Measurements from ENCODE around the gene DBN1.
A peak's percentile ranks its signal among the peaks of the same experiment; 100 is the strongest.

DBN1 gene

DNA sequence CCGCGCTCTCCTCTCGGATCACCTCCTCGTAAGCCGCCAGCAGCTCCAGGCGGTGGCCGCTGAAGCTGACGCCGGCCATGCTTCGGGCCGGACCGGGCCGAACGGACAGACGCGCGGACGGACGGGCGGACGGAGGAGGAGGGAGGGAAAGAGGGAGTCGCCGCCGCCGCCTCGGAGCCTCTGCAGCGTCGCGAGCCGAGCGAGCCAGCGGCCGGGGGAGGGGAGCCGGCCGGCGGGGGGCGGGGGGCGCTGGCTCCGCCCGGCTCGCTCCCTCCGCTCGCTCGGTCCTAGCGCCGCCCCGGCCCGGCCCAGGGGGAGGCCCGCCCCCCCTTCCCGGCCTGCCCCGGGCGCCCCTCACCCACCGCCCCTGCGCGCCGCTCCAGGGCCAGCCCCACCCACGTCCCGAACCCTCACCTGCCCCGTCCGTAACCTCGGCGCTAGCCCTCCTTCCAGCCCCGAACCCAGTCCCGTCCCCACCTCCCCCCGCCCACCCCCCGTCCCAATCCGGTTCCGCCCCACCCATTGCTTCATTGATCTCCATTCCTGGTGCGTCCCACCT lies at the start of gene DBN1:
Gene DBN1 (minus strand): TSS at position 192 of the 559 bp plus-strand sequence. CDS start 113 bp downstream, at position 79.
- H3K4me3 ChIP-seq (ENCODE audit: control insufficient read depth, low read depth, low read length), result peak within 1 kb of the TSS; percentile 92
- DNase-seq (ENCODE audit: low read depth), result no peak
- TF ChIP-seq CTCF (IDR thresholded peaks at IDR 0.05; ENCODE audit: control insufficient read depth, insufficient read depth, low read depth, low read length, missing control alignments), result no peak

DNA sequence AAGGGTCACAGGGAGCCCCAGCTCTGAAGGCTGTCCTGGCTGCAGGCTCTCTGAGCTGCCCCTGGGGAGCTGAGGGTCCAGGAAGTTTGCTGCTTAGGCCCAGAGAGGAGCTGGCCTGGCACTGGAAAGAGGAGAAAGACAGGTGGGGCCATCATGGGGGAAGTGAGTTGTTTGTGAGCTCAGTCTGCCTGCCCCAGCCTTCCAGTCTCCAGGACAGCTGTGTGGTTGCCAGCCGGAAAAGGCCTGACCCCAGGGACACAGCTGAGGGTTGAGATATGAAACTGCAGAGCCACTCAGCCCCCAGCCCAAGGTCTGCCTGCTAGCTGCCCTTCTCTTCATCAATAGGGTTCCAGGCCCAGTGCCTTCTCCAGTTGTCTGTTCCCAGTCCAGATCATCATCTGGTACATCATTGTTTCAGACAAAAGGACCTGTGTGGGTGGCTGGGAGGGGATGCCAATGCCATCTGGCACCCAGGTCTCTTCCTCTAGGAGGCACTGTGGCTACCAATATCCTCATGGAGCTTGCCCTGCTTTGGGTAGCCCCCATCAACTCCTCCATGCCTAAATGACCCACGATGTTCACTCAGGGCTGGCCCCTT lies 47.6 kb upstream of the DBN1 start:
- no peak for DNase-seq (ENCODE audit: low read depth)
- no peak for TF ChIP-seq CTCF (IDR thresholded peaks at IDR 0.05; ENCODE audit: control insufficient read depth, insufficient read depth, low read depth, low read length, missing control alignments)
- H3K4me3 ChIP-seq (ENCODE audit: control insufficient read depth, low read depth, low read length), result no peak overlapping the region

GRCh38 chr5:177520271-177520670 lies 46.8 kb upstream of the DBN1 start:
- no peak overlapping the region for H3K4me3 ChIP-seq (ENCODE audit: control insufficient read depth, low read depth, low read length)
- TF ChIP-seq CTCF (IDR thresholded peaks at IDR 0.05; ENCODE audit: control insufficient read depth, insufficient read depth, low read depth, low read length, missing control alignments), result no peak
- DNase-seq (ENCODE audit: low read depth), result no peak

GRCh38 chr5:177519463-177520235 lies 46.2 kb upstream of the DBN1 start:
- DNase-seq (ENCODE audit: low read depth), result no peak
- H3K4me3 ChIP-seq (ENCODE audit: control insufficient read depth, low read depth, low read length), result no peak overlapping the region
- TF ChIP-seq CTCF (IDR thresholded peaks at IDR 0.05; ENCODE audit: control insufficient read depth, insufficient read depth, low read depth, low read length, missing control alignments), result no peak

- peak; percentile 98 for DNase-seq (ENCODE audit: low read depth)
- TF ChIP-seq CTCF (IDR thresholded peaks at IDR 0.05; ENCODE audit: control insufficient read depth, insufficient read depth, low read depth, low read length, missing control alignments), result peak; percentile 21
- peak within 1 kb of the TSS; percentile 70 for H3K4me3 ChIP-seq (ENCODE audit: control insufficient read depth, low read depth, low read length)
Observed at GRCh38 chr5:177516601-177517568, 43.5 kb upstream of the DBN1 start, which contains the start of gene DDX41. TSS of gene DDX41 (minus strand) at chr5:177516961. CDS start at chr5:177516945, 16 bp downstream.

- no peak for TF ChIP-seq CTCF (IDR thresholded peaks at IDR 0.05; ENCODE audit: control insufficient read depth, insufficient read depth, low read depth, low read length, missing control alignments)
- peak overlapping the region; percentile 70 for H3K4me3 ChIP-seq (ENCODE audit: control insufficient read depth, low read depth, low read length)
- no peak for DNase-seq (ENCODE audit: low read depth)
Observed at GRCh38 chr5:177515580-177515979, 42.1 kb upstream of the DBN1 start.
